ENCODE results near the gene FRMPD2. TPM values are rescaled to one million over a fixed set of nuclear protein-coding genes. Genes with fewer than 3 reads are reported as not detected.

FRMPD2 gene
- total RNA-seq, 1 donor from 2014 or later, result under 0.01 TPM

GRCh38 chr10:48239618-48240017 is 34.9 kb downstream of the FRMPD2 start:
- no peak for DNase-seq (ENCODE audit: low read depth)
- no peak for FAIRE-seq
- H3K36me3 ChIP-seq (ENCODE audit: control insufficient read depth, insufficient read depth, low read length), result no peaks in the 10 kb centered on the region
- H3K4me3 ChIP-seq (ENCODE audit: low read depth, low read length), result no peak overlapping the region
- H3K27me3 ChIP-seq (ENCODE audit: control insufficient read depth, insufficient read depth, low read length), result no peaks in the 10 kb centered on the region
- no peak for TF ChIP-seq CTCF (IDR thresholded peaks at IDR 0.05; ENCODE audit: insufficient read depth, low read length, severe bottlenecking)

GRCh38 chr10:48238826-48239520 is 35.5 kb downstream of the FRMPD2 start:
- DNase-seq (ENCODE audit: low read depth) (no peak), FAIRE-seq (peak; percentile 86)
- Histone ChIP-seq H3K4me3 (ENCODE audit: low read depth, low read length) (no peak overlapping the region), H3K36me3 (ENCODE audit: control insufficient read depth, insufficient read depth, low read length) (no peaks in the 10 kb centered on the region), H3K27me3 (ENCODE audit: control insufficient read depth, insufficient read depth, low read length) (no peaks in the 10 kb centered on the region)
- no peak for TF ChIP-seq CTCF (IDR thresholded peaks at IDR 0.05; ENCODE audit: insufficient read depth, low read length, severe bottlenecking)

- DNase-seq (ENCODE audit: low read depth), result no peak
These were observed 36.9 kb downstream of the FRMPD2 start for GRCh38 chr10:48237259-48238250.

GRCh38 chr10:48236199-48236621 is 38.3 kb downstream of the FRMPD2 start:
- H3K36me3 ChIP-seq (ENCODE audit: control insufficient read depth, insufficient read depth, low read length), result no peaks in the 10 kb centered on the region
- FAIRE-seq (no peak), DNase-seq (ENCODE audit: low read depth) (no peak)
- TF ChIP-seq CTCF (IDR thresholded peaks at IDR 0.05; ENCODE audit: insufficient read depth, low read length, severe bottlenecking), result no peak
- H3K4me3 ChIP-seq (ENCODE audit: low read depth, low read length), result no peak overlapping the region
- H3K27me3 ChIP-seq (ENCODE audit: control insufficient read depth, insufficient read depth, low read length), result no peaks in the 10 kb centered on the region

More at GRCh38 chr10:48237259-48238250, 36.9 kb downstream of the FRMPD2 start:
- H3K27me3 ChIP-seq (ENCODE audit: control insufficient read depth, insufficient read depth, low read length), result no peaks in the 10 kb centered on the region
- H3K4me3 ChIP-seq (ENCODE audit: low read depth, low read length), result no peak overlapping the region
- no peaks in the 10 kb centered on the region for H3K36me3 ChIP-seq (ENCODE audit: control insufficient read depth, insufficient read depth, low read length)
- FAIRE-seq, result peak; percentile 70
- no peak for TF ChIP-seq CTCF (IDR thresholded peaks at IDR 0.05; ENCODE audit: insufficient read depth, low read length, severe bottlenecking)

GRCh38 chr10:48235501-48235900 is 39.0 kb downstream of the FRMPD2 start:
- no peak overlapping the region for H3K4me3 ChIP-seq (ENCODE audit: low read depth, low read length)
- H3K27me3 ChIP-seq (ENCODE audit: control insufficient read depth, insufficient read depth, low read length), result no peaks in the 10 kb centered on the region
- TF ChIP-seq CTCF (IDR thresholded peaks at IDR 0.05; ENCODE audit: insufficient read depth, low read length, severe bottlenecking), result no peak
- DNase-seq (ENCODE audit: low read depth) (no peak), FAIRE-seq (no peak)
- H3K36me3 ChIP-seq (ENCODE audit: control insufficient read depth, insufficient read depth, low read length), result no peaks in the 10 kb centered on the region

Data from bronchial epithelial cell (primary cell).